PFSK-1 (cell line): Measurements from ENCODE around the gene TMPRSS11A.

Source experiments
- FOXP2 ChIP-seq: optimal IDR thresholded peaks from 2 replicates; pipeline ENCODE3; 2011; ENCODE audit warnings: borderline replicate concordance, control low read depth, inconsistent platforms; ENCODE audit not compliant: insufficient read depth; ENCODE audit errors: extremely low read length, extremely low read depth
- POLR2AphosphoS5 ChIP-seq: IDR thresholded peaks from 2 replicates; pipeline ENCODE4 v1.6.1; 2012; ENCODE audit warnings: low read depth, mild to moderate bottlenecking, control low read depth, low read length, moderate library complexity
- REST ChIP-seq, 2 experiments: IDR thresholded peaks; 2 replicates each; pipeline versions ENCODE4 v1.6.1 to v1.8.0; 2011 to 2012; ENCODE audit warnings: low read depth in 2 of 2, low read length in 2 of 2, control low read depth in 1 of 2, inconsistent platforms in 1 of 2, mild to moderate bottlenecking in 1 of 2, moderate library complexity in 1 of 2; ENCODE audit not compliant: insufficient read depth in 1 of 2
- TAF1 ChIP-seq: IDR thresholded peaks from 2 replicates; pipeline ENCODE4 v1.6.1; 2012; ENCODE audit warnings: low read length, control low read depth, borderline replicate concordance; ENCODE audit not compliant: insufficient read depth

GRCh38 chr4:67915400-67915966 lies 47.8 kb downstream of the TMPRSS11A start:
- TF ChIP-seq POLR2AphosphoS5: no peak
- no peak for TF ChIP-seq TAF1
- TF ChIP-seq REST (IDR thresholded peaks at IDR 0.05; ENCODE audit: insufficient read depth in 1 of 2, low read depth in 2 of 2, low read length in 2 of 2): no peak
- no peak for TF ChIP-seq FOXP2
